ENCODE data around the gene COPG2.

COPG2 gene

DNA sequence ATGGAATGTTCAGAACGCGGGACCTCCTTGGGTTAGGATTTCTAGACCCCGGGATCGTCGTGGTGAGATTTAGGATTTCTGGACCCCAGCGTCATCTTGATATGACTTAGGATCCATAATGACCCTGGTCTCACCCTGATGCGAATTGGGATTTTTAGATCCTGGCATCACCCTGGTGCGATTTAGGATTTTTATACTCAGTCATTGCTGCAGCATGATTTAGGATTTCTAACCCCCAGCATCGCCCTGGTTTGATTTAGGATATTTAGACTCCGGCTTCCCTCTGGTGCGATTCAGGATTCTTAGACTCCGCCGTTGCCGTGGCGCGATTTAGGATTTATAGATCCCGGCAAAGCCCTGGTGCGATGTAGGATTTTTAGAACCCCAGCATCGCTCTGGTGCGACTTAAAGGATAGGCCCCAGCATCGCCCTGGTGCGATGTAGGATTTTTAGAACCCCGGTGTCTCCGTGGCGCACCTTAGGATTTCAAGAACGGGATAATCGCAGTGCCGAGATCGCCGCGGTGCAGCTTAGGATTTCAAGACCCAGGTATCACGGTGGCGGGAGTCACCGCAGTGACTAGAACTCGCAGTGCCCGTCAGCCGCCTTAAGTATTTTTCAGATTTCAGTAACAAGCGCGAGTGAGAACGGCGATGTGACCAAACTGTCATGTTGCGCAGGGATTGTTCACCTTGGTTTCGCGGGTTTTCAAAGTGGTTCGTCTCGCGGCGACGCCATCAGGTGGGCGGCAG, 175.8 kb downstream of the COPG2 start:
- Histone ChIP-seq H3K27me3 (ENCODE audit: low read depth, low read length) (no peaks in the 10 kb centered on the region), H3K4me3 (ENCODE audit: low read depth in 1 of 2, low read length in 2 of 2) (peak overlapping the region; percentile 24 to 68), H3K36me3 (ENCODE audit: control insufficient read depth in 1 of 2, insufficient read depth in 2 of 2, low read length in 2 of 2) (no peaks in the 10 kb centered on the region), H3K9me3 (ENCODE audit: control insufficient read depth in 1 of 2, low read length in 2 of 2) (peaks cover 0 to 4% of the 10 kb centered on the region in 2 donors), H3K4me1 (ENCODE audit: control insufficient read depth in 1 of 2, insufficient read depth in 2 of 2, low read length in 2 of 2) (peaks cover 0 to 6% of the 10 kb centered on the region in 2 donors), H3K27ac (ENCODE audit: low read length) (no peak overlapping the region)

DNA sequence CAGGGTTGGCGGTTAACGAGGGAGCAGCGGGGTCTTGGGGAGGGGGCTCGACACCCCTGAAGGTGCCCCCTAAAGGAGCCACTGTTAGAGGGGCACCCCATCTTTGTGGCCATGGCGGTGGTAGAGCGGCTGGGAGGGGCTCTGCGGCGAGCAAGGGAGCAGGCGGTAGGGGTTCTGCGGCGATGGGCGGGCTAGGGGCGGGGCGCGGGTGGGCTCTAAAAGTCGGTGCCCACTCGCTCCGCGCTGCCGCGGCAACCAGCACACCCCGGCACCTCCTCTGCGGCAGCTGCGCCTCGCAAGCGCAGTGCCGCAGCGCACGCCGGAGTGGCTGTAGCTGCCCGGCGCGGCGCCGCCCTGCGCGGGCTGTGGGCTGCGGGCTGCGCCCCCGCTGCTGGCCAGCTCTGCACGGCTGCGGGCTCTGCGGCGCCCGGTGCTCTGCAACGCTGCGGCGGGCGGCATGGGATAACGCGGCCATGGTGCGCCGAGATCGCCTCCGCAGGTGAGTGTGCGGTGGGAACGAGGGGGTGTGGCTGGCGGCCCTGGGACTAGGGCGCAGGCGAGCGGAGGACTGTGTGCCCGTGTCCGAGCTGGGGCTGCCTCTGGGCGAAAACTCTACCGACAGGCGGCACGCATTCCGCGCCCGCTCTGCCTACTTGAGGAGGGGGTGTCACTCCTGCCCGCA, 176.6 kb downstream of the COPG2 start, which contains the start of gene MEST:
Gene MEST (plus strand): TSS at position 245 of the 682 bp plus-strand sequence. CDS start 229 bp downstream, at position 474.
- no peaks in the 10 kb centered on the region for H3K27me3 ChIP-seq (ENCODE audit: low read depth, low read length)
- peak within 1 kb of the TSS; percentile 24 to 68 for H3K4me3 ChIP-seq (ENCODE audit: low read depth in 1 of 2, low read length in 2 of 2)
- H3K9me3 ChIP-seq (ENCODE audit: control insufficient read depth in 1 of 2, low read length in 2 of 2) = peaks cover 0 to 4% of the 10 kb centered on the region in 2 donors
- no peak within 1 kb of the TSS for H3K27ac ChIP-seq (ENCODE audit: low read length)
- H3K36me3 ChIP-seq (ENCODE audit: control insufficient read depth in 1 of 2, insufficient read depth in 2 of 2, low read length in 2 of 2) = no peaks in the 10 kb centered on the region
- peaks cover 0 to 6% of the 10 kb centered on the region in 2 donors for H3K4me1 ChIP-seq (ENCODE audit: control insufficient read depth in 1 of 2, insufficient read depth in 2 of 2, low read length in 2 of 2)

DNA sequence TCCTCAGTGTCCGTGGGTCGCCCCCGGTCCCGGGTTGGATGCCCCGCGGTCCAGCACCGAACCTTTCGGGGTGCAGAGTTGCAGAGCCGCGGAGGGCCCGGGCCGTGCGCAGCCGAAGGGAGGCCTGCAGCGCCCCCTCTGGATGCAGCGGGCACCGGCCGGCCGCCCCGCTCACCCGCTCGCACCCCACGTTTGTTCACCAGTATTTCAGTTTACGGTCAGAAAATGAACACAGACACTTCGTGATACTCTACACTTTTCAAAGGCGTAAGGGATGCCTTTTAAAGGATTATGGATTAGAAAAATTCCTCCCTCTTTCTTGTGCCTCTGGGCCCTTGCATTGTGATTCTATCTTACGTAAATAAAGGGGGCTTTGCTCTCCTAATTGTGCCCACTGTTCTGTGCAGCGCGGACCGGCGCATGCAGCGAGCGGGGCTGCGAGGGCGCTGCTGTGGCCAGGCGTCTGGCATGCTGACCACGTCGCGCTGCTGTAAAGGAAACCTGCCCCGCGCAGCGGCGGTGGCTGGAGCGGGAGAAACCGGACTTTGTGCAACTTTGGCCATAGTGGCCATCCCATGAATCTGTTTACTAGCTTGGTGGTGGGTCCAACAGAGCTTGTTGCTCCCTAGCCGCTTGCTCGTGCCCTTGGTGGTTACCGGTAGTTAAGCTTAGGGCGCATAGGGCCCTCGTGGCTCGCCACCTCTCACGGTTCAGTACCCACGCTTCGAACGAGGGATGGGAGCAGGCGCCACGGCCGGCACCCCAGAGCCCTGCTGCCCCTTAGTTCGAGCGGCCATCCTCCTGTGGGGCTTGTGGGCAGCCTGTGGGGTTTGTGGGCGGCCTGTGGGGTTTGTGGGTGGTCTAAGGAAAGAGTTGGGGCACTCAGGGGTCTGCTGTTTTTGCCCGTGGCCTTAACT, 177.4 kb downstream of the COPG2 start:
- no peaks in the 10 kb centered on the region for H3K27me3 ChIP-seq (ENCODE audit: low read depth, low read length)
- peak overlapping the region; percentile 22 to 68 for H3K4me3 ChIP-seq (ENCODE audit: low read depth in 1 of 2, low read length in 2 of 2)
- H3K4me1 ChIP-seq (ENCODE audit: control insufficient read depth in 1 of 2, insufficient read depth in 2 of 2, low read length in 2 of 2) = peaks cover 0 to 13% of the 10 kb centered on the region in 2 donors
- no peaks in the 10 kb centered on the region for H3K36me3 ChIP-seq (ENCODE audit: control insufficient read depth in 1 of 2, insufficient read depth in 2 of 2, low read length in 2 of 2)
- peaks cover 0 to 4% of the 10 kb centered on the region in 2 donors for H3K9me3 ChIP-seq (ENCODE audit: control insufficient read depth in 1 of 2, low read length in 2 of 2)
- no peak overlapping the region for H3K27ac ChIP-seq (ENCODE audit: low read length)

DNA sequence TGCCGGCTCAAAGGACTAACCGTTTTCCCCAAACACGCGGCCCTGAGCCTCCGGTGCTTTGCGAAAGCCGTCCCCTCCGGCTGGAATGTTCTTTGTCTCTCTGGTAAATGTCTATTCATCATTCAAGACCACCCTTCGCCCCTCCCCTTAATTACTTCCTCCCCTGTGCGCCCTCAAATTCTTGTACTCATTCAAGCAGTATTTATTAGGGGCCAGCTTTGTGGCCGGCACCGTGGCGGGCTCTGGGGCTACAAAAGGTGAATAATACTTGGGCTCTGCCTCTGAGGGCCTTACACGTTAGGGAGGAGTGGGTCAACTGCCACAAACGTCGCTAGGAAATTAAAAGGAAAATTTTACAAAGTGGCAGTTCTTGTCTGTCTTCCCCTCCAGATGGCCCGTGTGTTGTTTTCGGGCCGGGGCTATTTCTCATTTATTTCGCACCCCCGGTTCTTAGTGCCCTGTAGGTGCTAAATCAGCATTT, 178.2 kb downstream of the COPG2 start:
- no peak overlapping the region for H3K27ac ChIP-seq (ENCODE audit: low read length)

DNA sequence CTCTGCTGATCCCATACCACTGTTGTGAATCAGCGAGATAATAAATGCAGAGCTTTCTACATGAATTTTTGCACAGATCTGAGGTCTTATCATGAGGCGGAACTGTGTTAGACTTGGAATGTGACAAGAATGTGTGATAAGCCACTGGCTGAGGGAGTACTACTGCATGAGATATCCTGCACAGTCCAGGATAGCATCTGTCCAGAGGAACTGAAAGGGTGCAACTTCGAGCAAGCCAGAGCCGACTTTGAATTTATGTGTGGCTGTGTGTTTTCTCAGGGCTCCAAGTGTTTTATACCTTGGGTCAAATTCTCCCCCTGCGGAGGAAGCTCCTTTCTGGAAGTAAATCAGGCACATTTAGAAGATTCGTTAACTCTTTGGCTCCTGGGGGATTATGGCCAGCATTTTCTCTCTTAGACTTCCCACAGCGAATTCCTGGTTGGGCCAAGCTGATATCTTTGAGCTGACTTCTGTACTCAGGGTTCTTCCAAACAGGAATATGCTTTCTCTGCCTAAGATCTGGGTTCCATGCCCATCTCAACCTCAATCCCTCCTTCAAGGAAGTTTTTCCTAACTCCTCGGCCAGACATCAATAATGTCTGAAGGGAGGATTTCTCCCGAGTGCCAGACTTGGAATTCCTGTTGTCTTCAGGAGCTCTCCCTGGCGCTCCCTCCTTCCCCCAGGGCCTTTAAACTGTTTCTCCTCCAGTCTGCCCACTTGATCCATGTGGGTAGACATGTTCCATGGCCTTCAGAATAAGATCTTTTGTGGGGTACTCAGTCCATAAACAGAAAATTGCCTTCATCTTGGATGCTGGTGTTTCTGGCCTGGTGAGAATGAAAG, 179.2 kb downstream of the COPG2 start:
- Histone ChIP-seq H3K27me3 (ENCODE audit: low read depth, low read length) (no peaks in the 10 kb centered on the region), H3K27ac (ENCODE audit: low read length) (no peak overlapping the region), H3K4me3 (ENCODE audit: low read depth in 1 of 2, low read length in 2 of 2) (no peak overlapping the region)

More for the DNA sequence above, 178.2 kb downstream of the COPG2 start:
- H3K36me3 ChIP-seq (ENCODE audit: control insufficient read depth in 1 of 2, insufficient read depth in 2 of 2, low read length in 2 of 2) = no peaks in the 10 kb centered on the region
- H3K4me3 ChIP-seq (ENCODE audit: low read depth in 1 of 2, low read length in 2 of 2) = peak overlapping the region in 1 of 2 donors; percentile 68
- H3K9me3 ChIP-seq (ENCODE audit: control insufficient read depth in 1 of 2, low read length in 2 of 2) = peaks cover 0 to 4% of the 10 kb centered on the region in 2 donors
- H3K27me3 ChIP-seq (ENCODE audit: low read depth, low read length) = no peaks in the 10 kb centered on the region
- H3K4me1 ChIP-seq (ENCODE audit: control insufficient read depth in 1 of 2, insufficient read depth in 2 of 2, low read length in 2 of 2) = peaks cover 0 to 16% of the 10 kb centered on the region in 2 donors

DNA sequence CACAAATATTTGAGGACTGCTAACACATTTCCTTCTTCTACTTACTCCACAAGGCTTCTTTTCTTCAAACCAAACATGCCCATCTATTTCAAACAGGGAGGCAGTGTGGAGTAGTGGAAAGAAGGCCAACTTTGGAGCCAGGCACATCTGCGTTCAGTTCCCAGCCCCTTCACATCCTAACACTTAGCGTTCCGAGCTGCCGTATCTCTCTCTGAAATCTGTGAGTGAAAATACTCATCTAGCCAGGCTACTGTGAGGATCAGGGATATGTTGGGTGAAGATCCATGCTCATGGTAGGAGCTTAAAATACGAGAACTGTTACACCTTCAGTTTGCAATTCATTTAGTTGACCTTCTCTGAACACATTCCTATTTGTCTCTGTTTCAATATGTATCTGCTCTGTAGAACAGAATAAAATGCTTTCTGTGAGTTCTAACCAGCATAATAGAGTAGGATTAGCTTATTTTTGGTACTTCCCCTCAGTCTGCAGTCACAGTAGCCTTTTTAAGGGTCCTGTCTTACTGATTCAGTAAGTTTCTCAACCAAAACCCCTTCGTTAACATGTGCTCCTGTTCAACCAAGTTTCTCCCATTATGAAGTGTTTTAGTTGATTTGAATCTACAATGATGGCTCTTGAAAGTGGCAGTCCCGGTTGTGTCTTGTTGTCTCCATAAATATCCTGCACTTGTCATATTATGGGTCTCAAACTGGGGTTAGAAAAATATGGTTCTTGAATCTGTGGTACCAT, 180.0 kb downstream of the COPG2 start:
- H3K4me1 ChIP-seq (ENCODE audit: control insufficient read depth in 1 of 2, insufficient read depth in 2 of 2, low read length in 2 of 2) = peaks cover 0 to 16% of the 10 kb centered on the region in 2 donors
- peaks cover 0 to 4% of the 10 kb centered on the region in 2 donors for H3K9me3 ChIP-seq (ENCODE audit: control insufficient read depth in 1 of 2, low read length in 2 of 2)
- no peak overlapping the region for H3K4me3 ChIP-seq (ENCODE audit: low read depth in 1 of 2, low read length in 2 of 2)
- H3K27ac ChIP-seq (ENCODE audit: low read length) = no peak overlapping the region
- no peaks in the 10 kb centered on the region for H3K27me3 ChIP-seq (ENCODE audit: low read depth, low read length)
- H3K36me3 ChIP-seq (ENCODE audit: control insufficient read depth in 1 of 2, insufficient read depth in 2 of 2, low read length in 2 of 2) = no peaks in the 10 kb centered on the region

More for the DNA sequence above, 179.2 kb downstream of the COPG2 start:
- Histone ChIP-seq H3K4me1 (ENCODE audit: control insufficient read depth in 1 of 2, insufficient read depth in 2 of 2, low read length in 2 of 2) (peaks cover 0 to 16% of the 10 kb centered on the region in 2 donors), H3K9me3 (ENCODE audit: control insufficient read depth in 1 of 2, low read length in 2 of 2) (peaks cover 0 to 4% of the 10 kb centered on the region in 2 donors), H3K36me3 (ENCODE audit: control insufficient read depth in 1 of 2, insufficient read depth in 2 of 2, low read length in 2 of 2) (no peaks in the 10 kb centered on the region)

DNA sequence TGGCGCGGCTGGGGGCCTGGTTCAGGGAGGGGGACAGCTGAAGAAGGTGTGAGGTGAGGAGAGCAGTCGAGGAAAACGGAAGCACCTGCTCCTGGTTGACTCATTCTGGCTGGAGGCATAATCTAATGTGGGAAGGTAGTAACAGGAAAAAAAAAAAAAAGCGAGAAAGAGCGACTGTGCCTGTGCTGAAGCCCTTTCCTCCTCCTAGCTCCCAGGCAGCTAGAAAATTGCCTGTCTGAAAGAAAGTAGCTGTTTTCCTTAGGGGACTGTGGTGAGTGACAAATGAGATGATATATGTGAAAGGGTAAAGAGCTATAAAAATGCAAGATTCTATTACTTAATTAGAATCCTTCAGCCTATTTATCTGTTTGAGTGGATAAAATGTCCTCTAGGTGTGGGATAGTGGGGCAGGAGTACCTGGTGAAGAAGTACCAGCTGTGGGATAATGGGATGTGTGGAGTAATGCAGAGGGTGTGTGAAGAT, 181.6 kb downstream of the COPG2 start:
- no peaks in the 10 kb centered on the region for H3K9me3 ChIP-seq (ENCODE audit: control insufficient read depth in 1 of 2, low read length in 2 of 2)
- H3K36me3 ChIP-seq (ENCODE audit: control insufficient read depth in 1 of 2, insufficient read depth in 2 of 2, low read length in 2 of 2) = no peaks in the 10 kb centered on the region
- H3K4me1 ChIP-seq (ENCODE audit: control insufficient read depth in 1 of 2, insufficient read depth in 2 of 2, low read length in 2 of 2) = peaks cover 0 to 10% of the 10 kb centered on the region in 2 donors
- no peak overlapping the region for H3K27ac ChIP-seq (ENCODE audit: low read length)
- H3K27me3 ChIP-seq (ENCODE audit: low read depth, low read length) = no peaks in the 10 kb centered on the region
- H3K4me3 ChIP-seq (ENCODE audit: low read depth in 1 of 2, low read length in 2 of 2) = peak overlapping the region; percentile 63 to 67

DNA sequence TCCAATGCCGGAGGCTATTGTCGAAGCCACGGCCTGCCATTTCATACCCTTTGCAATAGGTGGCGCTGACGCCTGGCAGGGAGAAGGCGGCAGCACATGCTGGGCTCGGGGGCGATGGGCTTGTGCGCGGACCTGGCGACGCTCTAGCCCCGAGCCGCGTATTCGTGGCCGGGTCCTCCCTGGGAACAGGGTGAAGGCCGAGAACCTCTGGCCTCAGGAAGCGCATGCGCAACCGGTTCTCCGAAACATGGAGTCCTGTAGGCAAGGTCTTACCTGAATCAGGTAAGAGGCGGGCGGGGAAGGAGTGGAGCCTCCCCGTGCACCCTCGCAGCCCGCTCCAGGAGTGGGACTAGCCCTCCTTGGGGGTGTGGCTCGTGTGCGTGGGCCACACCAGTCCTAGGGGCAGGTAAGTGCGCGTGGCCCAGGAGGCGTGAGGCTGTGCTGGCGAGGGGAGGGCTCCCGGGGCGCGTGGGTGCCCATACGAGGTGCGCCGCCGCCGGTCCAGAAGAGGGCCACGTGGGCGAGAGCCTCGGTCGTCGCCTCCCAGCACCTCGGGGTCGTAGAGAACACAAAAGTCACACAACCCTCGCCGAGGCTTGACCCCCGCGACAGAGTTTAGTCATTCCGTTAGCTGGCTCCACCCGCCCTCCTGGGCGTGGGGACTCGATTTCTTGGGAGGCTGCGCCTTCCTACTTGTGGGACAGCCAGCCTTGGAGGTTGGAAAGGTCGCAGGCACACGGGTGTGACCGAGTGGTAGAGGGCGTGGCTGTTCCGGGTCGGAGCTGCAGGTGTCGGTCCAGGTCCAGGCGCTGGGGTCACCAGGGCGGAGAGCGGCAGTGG, 182.2 kb downstream of the COPG2 start:
- peaks cover 0 to 10% of the 10 kb centered on the region in 2 donors for H3K4me1 ChIP-seq (ENCODE audit: control insufficient read depth in 1 of 2, insufficient read depth in 2 of 2, low read length in 2 of 2)
- no peaks in the 10 kb centered on the region for H3K36me3 ChIP-seq (ENCODE audit: control insufficient read depth in 1 of 2, insufficient read depth in 2 of 2, low read length in 2 of 2)
- H3K27ac ChIP-seq (ENCODE audit: low read length) = no peak overlapping the region
- peak overlapping the region; percentile 63 to 67 for H3K4me3 ChIP-seq (ENCODE audit: low read depth in 1 of 2, low read length in 2 of 2)
- no peaks in the 10 kb centered on the region for H3K9me3 ChIP-seq (ENCODE audit: control insufficient read depth in 1 of 2, low read length in 2 of 2)
- no peaks in the 10 kb centered on the region for H3K27me3 ChIP-seq (ENCODE audit: low read depth, low read length)

DNA sequence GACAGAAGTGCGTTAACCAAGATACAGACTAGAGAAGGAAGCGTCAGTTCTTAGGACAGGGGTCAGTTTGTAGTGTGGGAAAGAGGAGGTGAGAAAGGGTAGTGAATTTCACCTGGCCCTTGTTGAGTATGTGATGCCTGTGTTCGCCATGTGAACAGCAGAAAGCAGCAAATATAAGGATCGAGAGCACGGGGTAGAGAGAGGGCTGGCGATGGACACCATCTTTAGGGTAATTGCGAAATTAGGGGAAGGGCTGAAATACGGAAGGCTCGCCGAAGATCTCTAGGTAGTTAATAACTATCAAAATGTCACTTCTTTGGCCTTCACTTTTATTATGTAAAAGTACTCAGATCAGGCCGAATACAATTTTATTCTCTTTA, 182.8 kb downstream of the COPG2 start:
- H3K36me3 ChIP-seq (ENCODE audit: control insufficient read depth in 1 of 2, insufficient read depth in 2 of 2, low read length in 2 of 2) = no peaks in the 10 kb centered on the region
- peak overlapping the region; percentile 63 to 67 for H3K4me3 ChIP-seq (ENCODE audit: low read depth in 1 of 2, low read length in 2 of 2)
- H3K27ac ChIP-seq (ENCODE audit: low read length) = no peak overlapping the region
- no peaks in the 10 kb centered on the region for H3K27me3 ChIP-seq (ENCODE audit: low read depth, low read length)
- H3K4me1 ChIP-seq (ENCODE audit: control insufficient read depth in 1 of 2, insufficient read depth in 2 of 2, low read length in 2 of 2) = peaks cover 0 to 10% of the 10 kb centered on the region in 2 donors
- no peaks in the 10 kb centered on the region for H3K9me3 ChIP-seq (ENCODE audit: control insufficient read depth in 1 of 2, low read length in 2 of 2)
